Stimulated activated naive CD8-positive, alpha-beta T cell treated with anti-CD3 and anti-CD28 coated beads, Interleukin-15, Interleukin-2, amounts not matched to agents 100 U/mL and 50 U/mL, for 24 hours (primary cell): Measurements from ENCODE around the gene ZNF860.
A peak's percentile ranks its signal among the peaks of the same experiment; 100 is the strongest.
"Not testable (repeated sequence)": the region's sequence is repeated elsewhere in the genome, so short reads cannot be mapped to it uniquely, and the experiment has no call there.

Experiments used
- ATAC-seq: fragments of 150-1000 bp; cut with Tn5 transposase; one replicate; pipeline ENCODE4 v1.10.0; 2021
- DNase-seq: peaks from one replicate; pipeline ENCODE4 v3.0.0; 2021

ZNF860 gene

GRCh38 chr3:31960793-31961431 lies 20.6 kb upstream of the ZNF860 start:
- DNase-seq (no peak), ATAC-seq (no peak)

GRCh38 chr3:31962801-31963205 lies 18.7 kb upstream of the ZNF860 start:
- ATAC-seq (no peak), DNase-seq (no peak)

- no peak for ATAC-seq
- no peak for DNase-seq
Observed at GRCh38 chr3:31966978-31967591, 14.5 kb upstream of the ZNF860 start.

- no peak for DNase-seq
Observed at GRCh38 chr3:31967592-31967991, 14.0 kb upstream of the ZNF860 start.

GRCh38 chr3:31968369-31968926 lies 13.1 kb upstream of the ZNF860 start:
- DNase-seq, result no peak

More at GRCh38 chr3:31967592-31967991, 14.0 kb upstream of the ZNF860 start:
- ATAC-seq, result no peak

GRCh38 chr3:31968927-31969418 lies 12.6 kb upstream of the ZNF860 start:
- ATAC-seq (no peak), DNase-seq (no peak)

More at GRCh38 chr3:31968369-31968926, 13.1 kb upstream of the ZNF860 start:
- no peak for ATAC-seq

GRCh38 chr3:31971607-31972006 lies 9.9 kb upstream of the ZNF860 start:
- DNase-seq, result no peak

GRCh38 chr3:31973081-31973480 lies 8.5 kb upstream of the ZNF860 start:
- no peak for ATAC-seq
- no peak for DNase-seq

More at GRCh38 chr3:31971607-31972006, 9.9 kb upstream of the ZNF860 start:
- ATAC-seq, result no peak

GRCh38 chr3:31973837-31974236 lies 7.7 kb upstream of the ZNF860 start:
- no peak for DNase-seq
- no peak for ATAC-seq

GRCh38 chr3:31974471-31974870 lies 7.1 kb upstream of the ZNF860 start:
- DNase-seq, result no peak
- ATAC-seq, result no peak

- no peak for DNase-seq
- no peak for ATAC-seq
Observed at GRCh38 chr3:31974964-31975363, 6.6 kb upstream of the ZNF860 start.

- DNase-seq (no peak), ATAC-seq (no peak)
Observed at GRCh38 chr3:31976302-31976701, 5.2 kb upstream of the ZNF860 start.

GRCh38 chr3:31977736-31978135 lies 3.8 kb upstream of the ZNF860 start:
- no peak for ATAC-seq

GRCh38 chr3:31978553-31978952 lies 3.0 kb upstream of the ZNF860 start:
- no peak for DNase-seq
- ATAC-seq, result no peak

More at GRCh38 chr3:31977736-31978135, 3.8 kb upstream of the ZNF860 start:
- no peak for DNase-seq

GRCh38 chr3:31979001-31979697 lies 2.4 kb upstream of the ZNF860 start:
- DNase-seq, result no peak

GRCh38 chr3:31980530-31981205 lies 882 bp upstream of the ZNF860 start:
- ATAC-seq, result peak; percentile 62
- DNase-seq, result peak; percentile 48

More at GRCh38 chr3:31979001-31979697, 2.4 kb upstream of the ZNF860 start:
- peak; percentile 65 for ATAC-seq

GRCh38 chr3:31984321-31984720 lies 2.8 kb downstream of the ZNF860 start:
- DNase-seq (no peak), ATAC-seq (no peak)

GRCh38 chr3:31985831-31986230 lies 4.3 kb downstream of the ZNF860 start:
- no peak for ATAC-seq
- no peak for DNase-seq

GRCh38 chr3:31988271-31988670 lies 6.7 kb downstream of the ZNF860 start:
- ATAC-seq, result no peak
- DNase-seq, result no peak

GRCh38 chr3:31992995-31993394 lies 11.4 kb downstream of the ZNF860 start:
- DNase-seq, ATAC-seq: not testable (repeated sequence)

- no peak for ATAC-seq
- DNase-seq, result no peak
Observed at GRCh38 chr3:31993843-31994242, 12.3 kb downstream of the ZNF860 start.

GRCh38 chr3:31995026-31995425 lies 13.5 kb downstream of the ZNF860 start:
- ATAC-seq, DNase-seq: not testable (repeated sequence)
